Measurements from ENCODE around the gene CCDC28A.
"Not testable (repeated sequence)": the region's sequence is repeated elsewhere in the genome, so short reads cannot be mapped to it uniquely, and the experiment has no call there.

Gene CCDC28A

GRCh38 chr6:138773177-138774091 is at the start of gene CCDC28A:
Gene CCDC28A (plus strand): TSS chr6:138773769. CDS start chr6:138776121, 2,352 bp downstream.
- H3K27me3 Mint-ChIP-seq (ENCODE audit: low read depth) = no peaks in the 10 kb centered on the region
- peak within 1 kb of the TSS; percentile 99 for H3K4me3 Mint-ChIP-seq
- H3K27ac Mint-ChIP-seq = peak within 1 kb of the TSS; percentile 100

GRCh38 chr6:138724015-138724414 is 49.6 kb upstream of the CCDC28A start:
- Mint-ChIP-seq H3K4me3 (no peak overlapping the region), H3K4me1 (ENCODE audit: low read depth) (no peaks in the 10 kb centered on the region), H3K36me3 (ENCODE audit: low read depth) (no peaks in the 10 kb centered on the region), H3K27ac (no peak overlapping the region), H3K27me3 (ENCODE audit: low read depth) (peaks cover 4% of the 10 kb centered on the region), H3K9me3 (no peaks in the 10 kb centered on the region)
- no peak for DNase-seq (ENCODE audit: low spot score)

More at GRCh38 chr6:138773177-138774091, at the start of gene CCDC28A:
- Mint-ChIP-seq H3K9me3 (no peaks in the 10 kb centered on the region), H3K4me1 (ENCODE audit: low read depth) (peaks cover 22% of the 10 kb centered on the region), H3K36me3 (ENCODE audit: low read depth) (peaks cover 2% of the 10 kb centered on the region)
- peak; percentile 89 for DNase-seq (ENCODE audit: low spot score)

GRCh38 chr6:138726066-138726756 is 47.4 kb upstream of the CCDC28A start:
- no peak overlapping the region for H3K4me3 Mint-ChIP-seq
- no peak for DNase-seq (ENCODE audit: low spot score)
- no peaks in the 10 kb centered on the region for H3K36me3 Mint-ChIP-seq (ENCODE audit: low read depth)
- H3K9me3 Mint-ChIP-seq = no peaks in the 10 kb centered on the region
- no peaks in the 10 kb centered on the region for H3K4me1 Mint-ChIP-seq (ENCODE audit: low read depth)
- H3K27ac Mint-ChIP-seq = no peak overlapping the region
- no peaks in the 10 kb centered on the region for H3K27me3 Mint-ChIP-seq (ENCODE audit: low read depth)

GRCh38 chr6:138726757-138727097 is 46.8 kb upstream of the CCDC28A start:
- Mint-ChIP-seq H3K36me3 (ENCODE audit: low read depth) (no peaks in the 10 kb centered on the region), H3K27ac (no peak overlapping the region), H3K4me3 (no peak overlapping the region), H3K4me1 (ENCODE audit: low read depth) (no peaks in the 10 kb centered on the region), H3K9me3 (no peaks in the 10 kb centered on the region), H3K27me3 (ENCODE audit: low read depth) (no peaks in the 10 kb centered on the region)
- DNase-seq (ENCODE audit: low spot score) = no peak

GRCh38 chr6:138727182-138727581 is 46.4 kb upstream of the CCDC28A start:
- DNase-seq (ENCODE audit: low spot score) = no peak
- H3K4me3 Mint-ChIP-seq = no peak overlapping the region
- H3K9me3 Mint-ChIP-seq = no peaks in the 10 kb centered on the region
- H3K4me1 Mint-ChIP-seq (ENCODE audit: low read depth) = no peaks in the 10 kb centered on the region
- no peaks in the 10 kb centered on the region for H3K36me3 Mint-ChIP-seq (ENCODE audit: low read depth)
- H3K27ac Mint-ChIP-seq = no peak overlapping the region
- H3K27me3 Mint-ChIP-seq (ENCODE audit: low read depth) = no peaks in the 10 kb centered on the region

- H3K27ac Mint-ChIP-seq = no peak overlapping the region
- no peaks in the 10 kb centered on the region for H3K36me3 Mint-ChIP-seq (ENCODE audit: low read depth)
- no peak for DNase-seq (ENCODE audit: low spot score)
- no peak overlapping the region for H3K4me3 Mint-ChIP-seq
- H3K27me3 Mint-ChIP-seq (ENCODE audit: low read depth) = no peaks in the 10 kb centered on the region
- no peaks in the 10 kb centered on the region for H3K9me3 Mint-ChIP-seq
- H3K4me1 Mint-ChIP-seq (ENCODE audit: low read depth) = no peaks in the 10 kb centered on the region
These were observed 44.9 kb upstream of the CCDC28A start for GRCh38 chr6:138728662-138729061.

GRCh38 chr6:138730037-138730436 is 43.5 kb upstream of the CCDC28A start:
- not testable (repeated sequence) for H3K27me3 Mint-ChIP-seq (ENCODE audit: low read depth); H3K9me3 Mint-ChIP-seq; DNase-seq (ENCODE audit: low spot score); H3K4me3 Mint-ChIP-seq; H3K27ac Mint-ChIP-seq; H3K4me1 Mint-ChIP-seq (ENCODE audit: low read depth); H3K36me3 Mint-ChIP-seq (ENCODE audit: low read depth)

GRCh38 chr6:138734585-138734984 is 39.0 kb upstream of the CCDC28A start:
- no peak for DNase-seq (ENCODE audit: low spot score)
- H3K4me3 Mint-ChIP-seq = no peak overlapping the region
- no peak overlapping the region for H3K27ac Mint-ChIP-seq
- no peaks in the 10 kb centered on the region for H3K4me1 Mint-ChIP-seq (ENCODE audit: low read depth)
- H3K9me3 Mint-ChIP-seq = no peaks in the 10 kb centered on the region
- no peaks in the 10 kb centered on the region for H3K27me3 Mint-ChIP-seq (ENCODE audit: low read depth)
- no peaks in the 10 kb centered on the region for H3K36me3 Mint-ChIP-seq (ENCODE audit: low read depth)

- no peak overlapping the region for H3K27ac Mint-ChIP-seq
These were observed 36.9 kb upstream of the CCDC28A start for GRCh38 chr6:138736640-138737039.

GRCh38 chr6:138752017-138752416 is 21.6 kb upstream of the CCDC28A start:
- Mint-ChIP-seq H3K9me3 (no peaks in the 10 kb centered on the region), H3K27me3 (ENCODE audit: low read depth) (no peaks in the 10 kb centered on the region), H3K4me1 (ENCODE audit: low read depth) (no peaks in the 10 kb centered on the region), H3K27ac (no peak overlapping the region), H3K4me3 (no peak overlapping the region), H3K36me3 (ENCODE audit: low read depth) (no peaks in the 10 kb centered on the region)
- no peak for DNase-seq (ENCODE audit: low spot score)

More at GRCh38 chr6:138736640-138737039, 36.9 kb upstream of the CCDC28A start:
- no peak for DNase-seq (ENCODE audit: low spot score)
- Mint-ChIP-seq H3K27me3 (ENCODE audit: low read depth) (no peaks in the 10 kb centered on the region), H3K4me1 (ENCODE audit: low read depth) (no peaks in the 10 kb centered on the region), H3K9me3 (no peaks in the 10 kb centered on the region), H3K4me3 (no peak overlapping the region), H3K36me3 (ENCODE audit: low read depth) (no peaks in the 10 kb centered on the region)

- H3K36me3 Mint-ChIP-seq (ENCODE audit: low read depth) = no peaks in the 10 kb centered on the region
- H3K9me3 Mint-ChIP-seq = no peaks in the 10 kb centered on the region
- H3K4me1 Mint-ChIP-seq (ENCODE audit: low read depth) = no peaks in the 10 kb centered on the region
- DNase-seq (ENCODE audit: low spot score) = no peak
- no peak overlapping the region for H3K27ac Mint-ChIP-seq
- H3K27me3 Mint-ChIP-seq (ENCODE audit: low read depth) = no peaks in the 10 kb centered on the region
- no peak overlapping the region for H3K4me3 Mint-ChIP-seq
These were observed 16.4 kb upstream of the CCDC28A start for GRCh38 chr6:138757136-138757535.

- Mint-ChIP-seq H3K27ac (no peak overlapping the region), H3K4me3 (no peak overlapping the region), H3K9me3 (no peaks in the 10 kb centered on the region), H3K27me3 (ENCODE audit: low read depth) (no peaks in the 10 kb centered on the region), H3K4me1 (ENCODE audit: low read depth) (peaks cover 5% of the 10 kb centered on the region), H3K36me3 (ENCODE audit: low read depth) (no peaks in the 10 kb centered on the region)
- DNase-seq (ENCODE audit: low spot score) = no peak
These were observed 7.5 kb upstream of the CCDC28A start for GRCh38 chr6:138765896-138766655.

GRCh38 chr6:138769102-138769676 is 4.4 kb upstream of the CCDC28A start:
- H3K4me3 Mint-ChIP-seq = no peak overlapping the region
- peaks cover 17% of the 10 kb centered on the region for H3K4me1 Mint-ChIP-seq (ENCODE audit: low read depth)

More at GRCh38 chr6:138769102-138769676, 4.4 kb upstream of the CCDC28A start:
- Mint-ChIP-seq H3K27me3 (ENCODE audit: low read depth) (no peaks in the 10 kb centered on the region), H3K27ac (no peak overlapping the region), H3K9me3 (no peaks in the 10 kb centered on the region), H3K36me3 (ENCODE audit: low read depth) (no peaks in the 10 kb centered on the region)
- no peak for DNase-seq (ENCODE audit: low spot score)
